K562 (cell line): Measurements from ENCODE around the gene ZNF107. TPM values are rescaled to one million over a fixed set of nuclear protein-coding genes. Genes with fewer than 3 reads are reported as not detected.

Experiments used
- ATAC-seq: fragments of 200-7000 bp; cut with Tn5 transposase; 3 replicates; pipeline ENCODE4 v1.9.1; 2020; ENCODE audit warnings: moderate library complexity
- BruUV-seq: library from RNA; stranded (reverse); fragments of 400-500 nt; replicated peaks from 2 replicates; lab custom pipeline; 2021; lab: Mats Ljungman, UMichigan
- CTCF ChIA-PET: fragments of 300-600 bp; formaldehyde crosslinking; extraction: SDS; loops from one replicate; lab custom pipeline; 2021; ENCODE audit warnings: low intra/inter-chr PET ratio; lab: Yijun Ruan, JAX
- POLR2A ChIA-PET: fragments of 300-600, 350-650 bp; sonication (Branson Sonifier 250); formaldehyde crosslinking; extraction: SDS; loops from one replicate; lab custom pipeline; 2021; ENCODE audit warnings: antibody characterized with exemption, inconsistent platforms; lab: Yijun Ruan, JAX
- DNase-seq, 4 experiments: peaks; one replicate each; pipeline versions ENCODE4 v3.0.0 to v3.0.0-alpha.2; 2011 to 2018; ENCODE audit warnings: low spot score in 3 of 4, mixed read lengths in 3 of 4; ENCODE audit errors: extremely low read depth in 1 of 4
- FAIRE-seq: peaks from 2 replicates; lab custom pipeline; 2011; peaks lifted over from hg19 to GRCh38; lab: Jason Lieb, UNC
- H2AFZ ChIP-seq: 2 replicates; pipeline ENCODE4 v1.6.0; 2011; ENCODE audit warnings: low read depth, low read length, control low read depth, inconsistent platforms
- H3K27ac ChIP-seq: fragments of 200-600 bp; 3 replicates; pipeline ENCODE4 v1.8.0; 2011; ENCODE audit warnings: low read depth, mild to moderate bottlenecking, control low read depth, inconsistent platforms, low read length, moderate library complexity, mixed read lengths; ENCODE audit errors: extremely low read depth
- H3K27me3 ChIP-seq, 2 experiments: fragments of 300-600 bp in 1 of 2; 2 replicates in 1 of 2; 3 replicates in 1 of 2; pipeline versions ENCODE4 v1.6.0 to v1.8.0; 2011; ENCODE audit warnings: inconsistent platforms in 2 of 2, low read length in 2 of 2, mild to moderate bottlenecking in 1 of 2, mixed read lengths in 1 of 2, moderate library complexity in 1 of 2; ENCODE audit not compliant: control insufficient read depth in 2 of 2, insufficient read depth in 2 of 2
- H3K36me3 ChIP-seq: fragments of 300-600 bp; 3 replicates; pipeline ENCODE4 v1.8.0; 2011; ENCODE audit warnings: mild to moderate bottlenecking, low read length, inconsistent platforms; ENCODE audit not compliant: control insufficient read depth, insufficient read depth
- H3K4me1 ChIP-seq, 2 experiments: fragments of 200-600 bp in 1 of 2; replicated peaks in 1 of 2; 2 replicates in 1 of 2; 3 replicates in 1 of 2; pipeline versions ENCODE4 v1.5.1 to v1.8.0; 2011; ENCODE audit warnings: inconsistent platforms in 2 of 2, low read length in 2 of 2, mild to moderate bottlenecking in 1 of 2, mixed read lengths in 1 of 2, moderate library complexity in 1 of 2; ENCODE audit not compliant: control insufficient read depth in 2 of 2, insufficient read depth in 2 of 2
- H3K4me2 ChIP-seq: 2 replicates; pipeline ENCODE4 v1.6.1; 2011; ENCODE audit warnings: low read length, control low read depth, inconsistent platforms, mixed read lengths; ENCODE audit not compliant: insufficient read depth
- H3K4me3 ChIP-seq: fragments of 200-600 bp; sonication (generic), shearing (Covaris generic); 2 replicates; pipeline ENCODE4 v1.5.1; 2016; ENCODE audit warnings: control low read depth, inconsistent platforms
- H3K79me2 ChIP-seq: fragments of 200-600 bp; 3 replicates; pipeline ENCODE4 v1.8.0; 2011; ENCODE audit warnings: low read length, inconsistent platforms; ENCODE audit not compliant: control insufficient read depth, insufficient read depth
- H3K9ac ChIP-seq, 2 experiments: 2 replicates each; pipeline versions ENCODE4 v1.6.0 to v1.6.1; 2011; ENCODE audit warnings: low read depth in 2 of 2, low read length in 2 of 2, control low read depth in 1 of 2, inconsistent platforms in 1 of 2, mild to moderate bottlenecking in 1 of 2, mixed read lengths in 1 of 2; ENCODE audit not compliant: insufficient read depth in 1 of 2
- H3K9me1 ChIP-seq: one replicate; pipeline ENCODE4 v1.6.0; 2011; ENCODE audit warnings: inconsistent platforms, mild to moderate bottlenecking, low read length, moderate library complexity; ENCODE audit not compliant: control insufficient read depth, insufficient read depth
- H3K9me3 ChIP-seq: replicated peaks from 2 replicates; pipeline ENCODE4 v1.5.1; 2011; ENCODE audit warnings: low read depth, low read length, inconsistent platforms; ENCODE audit not compliant: control insufficient read depth, insufficient read depth
- H4K20me1 ChIP-seq: replicated peaks from 2 replicates; pipeline ENCODE4 v1.6.1; 2011; ENCODE audit warnings: low read length, inconsistent platforms, mixed read lengths; ENCODE audit not compliant: control insufficient read depth, insufficient read depth
- NR2C1 ChIP-seq, 2 experiments: fragments of 450-650 bp; IDR thresholded peaks; 2 replicates each; pipeline ENCODE4 v1.6.1; 2017; ENCODE audit warnings: mild to moderate bottlenecking in 2 of 2, antibody characterized with exemption in 1 of 2, inconsistent platforms in 1 of 2, missing compliant biosample characterization in 1 of 2, missing genetic modification characterization in 1 of 2
- NR2C2 ChIP-seq, 2 experiments: fragments of 200-800 bp in 1 of 2; sonication (Bioruptor generic) in 1 of 2; sonication (generic) in 1 of 2; formaldehyde crosslinking in 1 of 2; IDR thresholded peaks; 2 replicates each; pipeline versions ENCODE4 v1.6.1 to v1.8.0; 2016 to 2022; ENCODE audit warnings: mild to moderate bottlenecking in 1 of 2, missing compliant biosample characterization in 1 of 2, missing genetic modification characterization in 1 of 2, missing genetic modification reagents in 1 of 2
- PTBP1 ChIP-seq: fragments of 200-400 bp; formaldehyde crosslinking; IDR thresholded peaks from 2 replicates; pipeline ENCODE4 v1.6.1; 2017; ENCODE audit warnings: low read depth, low read length
- ZNF347 ChIP-seq: fragments of 450-650 bp; formaldehyde crosslinking; IDR thresholded peaks from 2 replicates; pipeline ENCODE4 v1.4.0; 2020; ENCODE audit warnings: low read depth, mild to moderate bottlenecking, moderate library complexity
- WGBS: fragments of 100-300 bp; shearing (Covaris generic); methylation state at CpG from one replicate; pipeline ENCODE4 v1.1.6; 2016; ENCODE audit warnings: low coverage, mixed read lengths; ENCODE audit not compliant: insufficient coverage; ENCODE audit errors: missing lambda C conversion rate; 5-methylcytosine and 5-hydroxymethylcytosine counted together
- in situ Hi-C: fragments of 300-500 bp; cut with MboI; formaldehyde crosslinking; loops from 4 replicates; pipeline ENCODE4 v1.15.0; 2018; ENCODE audit warnings: inconsistent platforms, mixed read lengths
- intact Hi-C: fragments of 100-400 bp; cut with micrococcal nuclease; formaldehyde crosslinking; loops from 2 replicates; pipeline ENCODE4 v1.14.2; 2022
- polyA plus RNA-seq, 8 experiments: library from polyadenylated mRNA; depleted of rRNA in 4 of 8; stranded (reverse) in 5 of 8; unstranded in 3 of 8; fragments of >200 nt; fragmentation: Nextera tagmentation in 2 of 8; fragmentation: Illumina TruSeq in 1 of 8; extraction: Ambion mirVana in 2 of 8; extraction: Trizol in 1 of 8; gene quantifications; 2 replicates each; pipeline versions ENCODE4 v1.2.1 to v1.2.3, GENCODE V29; 2011 to 2014; ENCODE audit warnings: inconsistent platforms in 1 of 8, missing spikeins in 1 of 8
- total RNA-seq, 7 experiments: library from RNA; depleted of rRNA in 6 of 7; stranded (reverse); fragments of >200 nt in 6 of 7; fragmentation: Illumina TruSeq in 2 of 7; extraction: Trizol in 2 of 7; gene quantifications; 2 replicates each; pipeline versions ENCODE4 v1.2.1 to v1.2.3, GENCODE V29; 2011 to 2021; ENCODE audit warnings: low replicate concordance in 1 of 7

Gene ZNF107
- total and polyA plus RNA-seq, 9 of the 15 experiments (the other 6 are each of a cell fraction or from before 2014, with no cell fraction given), result 2.4 to 14.2 (median 7.9) TPM

DNA sequence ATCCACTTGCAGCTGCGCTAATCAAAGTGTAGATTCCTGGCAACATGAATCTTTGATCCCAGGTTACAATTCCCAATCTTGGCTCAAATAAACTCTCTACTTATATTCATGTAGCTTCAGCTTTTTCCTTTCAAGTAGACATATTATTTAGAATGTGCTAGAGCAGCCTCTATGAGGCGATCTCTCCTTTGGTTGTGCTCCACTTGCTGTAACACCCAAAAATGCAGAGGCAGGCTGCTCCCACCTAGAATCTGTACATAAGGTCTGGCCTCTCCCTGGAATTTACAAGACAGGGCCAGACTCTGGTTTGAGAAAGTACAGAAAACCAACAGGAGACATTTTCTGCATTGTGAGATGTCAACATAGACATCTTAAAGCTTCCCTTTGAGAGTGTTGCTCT, 23.1 kb downstream of the ZNF107 start:
- 98% methylated on average over 2 of the region's 2 CpGs for WGBS
- Histone ChIP-seq H2AFZ (no peak overlapping the region), H3K4me2 (no peak overlapping the region), H3K36me3 (peaks cover 52% of the 10 kb centered on the region), H3K4me1 (no peaks in the 10 kb centered on the region), H3K27me3 (no peaks in the 10 kb centered on the region), H3K4me3 (no peak overlapping the region), H3K9me3 (no peaks in the 10 kb centered on the region), H3K79me2 (peaks cover 2% of the 10 kb centered on the region; the same call in 2 of the 3 replicates), H3K9ac (no peak overlapping the region), H3K9me1 (no peaks in the 10 kb centered on the region), H4K20me1 (no peaks in the 10 kb centered on the region), H3K27ac (no peak overlapping the region)
- FAIRE-seq, result no peak
- no peak for TF ChIP-seq ZNF347
- no peak for DNase-seq
- in situ Hi-C loops, result no loop called here
- intact Hi-C loops, result no loop called here
- ATAC-seq, result no peak
- CTCF ChIA-PET, result no interaction called here
- no TSS peak for BruUV-seq
- POLR2A ChIA-PET, result interaction anchor here (0.9 to 1.1 kb wide), 2 partner anchors 23 to 128 kb away, joined by 3 read pairs; partner anchors contain the start of gene ZNF107

DNA sequence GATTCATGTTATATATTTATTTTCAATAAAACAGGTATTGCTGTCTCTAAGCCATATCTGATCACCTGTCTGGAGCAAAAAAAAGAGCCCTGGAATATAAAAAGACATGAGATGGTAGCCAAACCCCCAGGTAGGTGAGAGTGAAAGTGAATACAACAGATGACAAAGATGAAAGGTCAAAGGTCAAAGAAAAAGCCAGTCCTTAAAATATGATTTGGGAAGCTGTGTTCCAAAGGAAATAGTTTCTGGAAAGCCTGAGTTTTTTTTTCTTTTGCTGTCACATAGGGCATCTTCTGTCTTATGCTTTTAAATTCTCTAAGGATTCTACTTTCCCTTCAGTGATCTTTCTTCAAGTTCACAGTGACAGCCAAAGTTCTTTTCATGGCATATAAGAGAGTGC, 25.9 kb downstream of the ZNF107 start:
- no peak for FAIRE-seq

More for the DNA sequence above, 25.9 kb downstream of the ZNF107 start:
- intact Hi-C loops, result no loop called here
- ChIA-PET CTCF (no interaction called here), POLR2A (no interaction called here)
- peak; percentile 73 for TF ChIP-seq NR2C1 (IDR thresholded peaks at IDR 0.05)
- peak; percentile 60 for TF ChIP-seq NR2C1 (tag; IDR thresholded peaks at IDR 0.05)
- no peak for TF ChIP-seq PTBP1
- TF ChIP-seq NR2C2 (CRISPR knock-in tag; IDR thresholded peaks at IDR 0.05), result no peak
- TF ChIP-seq NR2C2 (tag; IDR thresholded peaks at IDR 0.05), result peak; percentile 40; the same call in 1 of the 2 replicates
- H3K4me3 ChIP-seq, result no peak overlapping the region
- H3K36me3 ChIP-seq, result peaks cover 33% of the 10 kb centered on the region; the same call in 2 of the 3 replicates
- in situ Hi-C loops, result no loop called here
- no peaks in the 10 kb centered on the region for H4K20me1 ChIP-seq
- no peak for DNase-seq
- H3K9me3 ChIP-seq, result no peaks in the 10 kb centered on the region; the same call in 1 of the 2 replicates
- H3K9ac ChIP-seq, result no peak overlapping the region
- H3K27ac ChIP-seq, result no peak overlapping the region
- no peaks in the 10 kb centered on the region for H3K9me1 ChIP-seq
- no peaks in the 10 kb centered on the region; the same call in 1 of the 3 replicates for H3K79me2 ChIP-seq
- no peak overlapping the region for H2AFZ ChIP-seq
- no peak overlapping the region for H3K4me2 ChIP-seq
- ATAC-seq, result no peak
- BruUV-seq, result no TSS peak
- no peaks in the 10 kb centered on the region for H3K4me1 ChIP-seq
- no peaks in the 10 kb centered on the region for H3K27me3 ChIP-seq
